Measurements from ENCODE around the gene NCKAP5L.

Gene NCKAP5L

DNA sequence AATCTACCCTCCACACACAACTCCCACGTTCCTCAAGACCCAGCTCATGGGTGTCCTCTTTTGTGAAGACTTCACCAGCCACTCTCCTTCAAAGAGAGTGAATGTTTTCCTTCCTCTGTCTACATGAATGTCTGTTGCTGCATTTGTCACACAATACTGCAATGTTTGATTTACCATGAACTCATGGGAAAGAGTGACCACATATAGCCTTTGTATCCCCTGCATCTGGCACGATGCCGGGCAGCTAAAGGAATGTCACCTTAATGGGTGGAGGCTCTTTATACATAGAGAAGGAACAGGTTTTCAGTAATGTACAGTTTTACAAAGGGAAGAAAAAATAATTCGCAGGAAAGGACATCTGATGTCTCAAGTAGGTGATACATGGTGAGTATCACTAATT, 26.8 kb upstream of the NCKAP5L start:
- ATAC-seq (replicated peaks; ENCODE audit: extremely low read depth, poor library complexity, severe bottlenecking) = no peak
- Mint-ChIP-seq H3K4me1 (no peaks in the 10 kb centered on the region), H3K36me3 (ENCODE audit: insufficient read depth) (no peaks in the 10 kb centered on the region), H3K4me3 (no peak overlapping the region), H3K27ac (ENCODE audit: low read depth) (no peak overlapping the region), H3K27me3 (peaks cover 26% of the 10 kb centered on the region), H3K9me3 (no peaks in the 10 kb centered on the region)
- DNase-seq (ENCODE audit: low spot score in 2 of 2) = no peak

DNA sequence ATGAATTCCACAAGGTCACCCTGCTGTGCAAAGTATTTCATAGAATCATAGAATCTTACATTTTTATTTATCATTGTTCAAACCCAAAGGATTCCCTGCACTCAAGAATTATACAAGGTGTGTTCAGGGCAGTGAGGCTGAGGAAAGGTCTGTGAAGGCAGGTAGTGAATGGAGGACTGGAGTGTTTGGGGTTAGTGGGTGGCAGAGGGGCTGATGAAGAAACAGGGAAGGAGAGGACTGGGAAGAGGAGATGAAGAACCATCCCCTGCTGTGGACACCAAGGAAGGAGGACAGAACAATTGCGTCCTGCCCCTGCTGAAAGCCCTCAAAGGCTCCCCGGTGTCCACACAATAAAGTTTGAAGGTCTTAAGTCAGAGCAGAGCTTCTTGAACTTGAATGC, 25.5 kb upstream of the NCKAP5L start:
- H3K36me3 Mint-ChIP-seq (ENCODE audit: insufficient read depth) = no peaks in the 10 kb centered on the region
- no peak for DNase-seq (ENCODE audit: low spot score in 2 of 2)
- no peaks in the 10 kb centered on the region for H3K9me3 Mint-ChIP-seq
- H3K27ac Mint-ChIP-seq (ENCODE audit: low read depth) = no peak overlapping the region
- H3K27me3 Mint-ChIP-seq = peaks cover 34% of the 10 kb centered on the region
- no peak for ATAC-seq (replicated peaks; ENCODE audit: extremely low read depth, poor library complexity, severe bottlenecking)
- no peaks in the 10 kb centered on the region for H3K4me1 Mint-ChIP-seq
- H3K4me3 Mint-ChIP-seq = no peak overlapping the region

DNA sequence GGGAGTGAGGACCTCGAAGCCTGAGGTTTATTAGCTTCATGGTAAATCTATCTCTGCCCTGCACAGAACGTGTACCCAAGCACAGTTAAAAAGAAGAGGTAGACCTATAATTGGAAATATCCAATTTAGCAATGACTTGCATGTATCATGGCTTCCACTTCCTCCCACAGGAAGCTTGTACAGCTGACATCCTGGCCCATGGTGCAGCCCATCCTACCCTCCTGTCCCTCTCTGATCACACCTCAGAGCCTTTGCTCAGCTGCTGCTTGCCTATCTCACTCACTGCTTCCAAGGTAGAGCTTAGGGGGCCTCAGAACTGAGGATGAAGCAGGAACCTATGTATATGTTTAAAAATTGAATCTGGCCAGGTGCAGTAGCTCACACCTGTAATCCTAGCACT, 18.9 kb upstream of the NCKAP5L start:
- no peaks in the 10 kb centered on the region for H3K9me3 Mint-ChIP-seq
- no peak overlapping the region for H3K27ac Mint-ChIP-seq (ENCODE audit: low read depth)
- ATAC-seq (replicated peaks; ENCODE audit: extremely low read depth, poor library complexity, severe bottlenecking) (no peak), DNase-seq (ENCODE audit: low spot score in 2 of 2) (no peak)
- peaks cover 31% of the 10 kb centered on the region for H3K27me3 Mint-ChIP-seq
- no peak overlapping the region for H3K4me3 Mint-ChIP-seq
- H3K4me1 Mint-ChIP-seq = peaks cover 21% of the 10 kb centered on the region
- H3K36me3 Mint-ChIP-seq (ENCODE audit: insufficient read depth) = peaks cover 2% of the 10 kb centered on the region

DNA sequence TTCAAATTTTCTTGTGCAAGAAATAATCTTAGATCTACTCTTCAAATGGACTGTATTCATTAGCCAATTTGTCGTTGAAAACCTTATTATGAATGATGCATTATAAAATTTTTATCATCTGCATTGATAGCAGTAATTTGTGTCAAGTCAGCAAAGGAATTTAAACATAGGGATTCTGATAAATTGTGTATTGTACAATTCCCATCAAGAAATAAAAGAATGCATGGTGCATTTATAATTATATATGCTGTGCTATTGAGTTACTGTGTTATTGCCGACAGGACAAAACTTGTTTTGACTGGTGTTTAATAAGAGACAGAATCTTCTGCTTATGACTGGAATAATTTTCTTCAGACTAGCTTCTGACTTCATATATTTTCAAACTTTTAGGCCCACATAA, 17.8 kb upstream of the NCKAP5L start:
- Mint-ChIP-seq H3K4me1 (peaks cover 32% of the 10 kb centered on the region), H3K27ac (ENCODE audit: low read depth) (no peak overlapping the region), H3K9me3 (no peaks in the 10 kb centered on the region), H3K4me3 (no peak overlapping the region), H3K27me3 (peaks cover 20% of the 10 kb centered on the region), H3K36me3 (ENCODE audit: insufficient read depth) (peaks cover 5% of the 10 kb centered on the region)
- ATAC-seq (replicated peaks; ENCODE audit: extremely low read depth, poor library complexity, severe bottlenecking) = no peak
- DNase-seq (ENCODE audit: low spot score in 2 of 2) = no peak

DNA sequence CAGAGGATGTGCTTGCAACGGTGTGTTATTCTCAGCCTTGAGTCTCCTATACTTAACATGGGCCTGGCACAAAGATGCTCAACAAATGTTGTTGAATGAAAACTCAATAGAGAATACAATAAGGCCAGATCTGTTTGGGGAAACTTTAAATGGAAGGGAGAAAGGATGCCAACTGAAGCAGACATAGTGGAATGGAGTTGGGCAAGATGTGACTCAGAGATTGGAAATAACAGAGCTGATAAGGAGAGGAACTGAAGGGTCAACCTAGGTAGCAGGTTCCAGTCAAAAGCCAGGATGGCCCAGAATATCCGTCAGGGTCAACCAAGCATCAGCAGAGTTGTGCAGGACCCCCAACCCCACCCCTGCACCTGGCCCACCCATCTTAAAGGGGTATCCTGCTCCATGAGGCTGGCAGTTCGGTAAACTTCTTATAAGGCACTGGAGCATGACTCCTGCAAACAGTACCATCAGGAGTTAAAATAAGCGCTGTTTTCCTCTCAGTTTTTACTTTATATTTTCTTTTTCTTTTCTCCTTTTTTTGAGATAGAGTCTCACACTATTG, 15.7 kb upstream of the NCKAP5L start:
- Mint-ChIP-seq H3K4me1 (peaks cover 40% of the 10 kb centered on the region), H3K9me3 (no peaks in the 10 kb centered on the region), H3K4me3 (peak overlapping the region; percentile 87), H3K27me3 (peaks cover 7% of the 10 kb centered on the region), H3K36me3 (ENCODE audit: insufficient read depth) (peaks cover 5% of the 10 kb centered on the region), H3K27ac (ENCODE audit: low read depth) (no peak overlapping the region)
- ATAC-seq (replicated peaks; ENCODE audit: extremely low read depth, poor library complexity, severe bottlenecking) = no peak
- no peak for DNase-seq (ENCODE audit: low spot score in 2 of 2)

DNA sequence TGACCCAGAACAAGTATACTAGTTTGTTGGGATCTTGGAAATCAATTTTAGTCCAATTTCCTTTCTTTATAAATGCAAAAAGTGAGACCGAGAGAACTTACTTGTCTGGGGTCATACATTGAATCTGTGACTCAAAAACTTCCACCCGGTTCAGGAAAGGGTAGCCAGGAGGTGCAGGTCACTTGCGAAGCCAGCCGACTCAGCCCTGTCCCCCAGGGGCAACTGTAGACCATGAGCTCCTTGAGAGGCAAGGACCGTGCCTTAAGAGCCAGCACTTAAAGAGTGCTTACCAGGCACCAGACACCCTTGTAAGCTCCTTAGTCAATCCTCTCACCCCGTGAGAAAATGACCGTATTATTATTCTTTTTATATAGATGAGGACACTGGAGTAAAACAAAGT, 15.2 kb upstream of the NCKAP5L start:
- Mint-ChIP-seq H3K27ac (ENCODE audit: low read depth) (peak overlapping the region; percentile 90), H3K4me3 (peak overlapping the region; percentile 87), H3K9me3 (no peaks in the 10 kb centered on the region), H3K27me3 (peaks cover 2% of the 10 kb centered on the region), H3K4me1 (peaks cover 40% of the 10 kb centered on the region), H3K36me3 (ENCODE audit: insufficient read depth) (peaks cover 5% of the 10 kb centered on the region)
- ATAC-seq (replicated peaks; ENCODE audit: extremely low read depth, poor library complexity, severe bottlenecking) (no peak), DNase-seq (ENCODE audit: low spot score in 2 of 2) (no peak)

DNA sequence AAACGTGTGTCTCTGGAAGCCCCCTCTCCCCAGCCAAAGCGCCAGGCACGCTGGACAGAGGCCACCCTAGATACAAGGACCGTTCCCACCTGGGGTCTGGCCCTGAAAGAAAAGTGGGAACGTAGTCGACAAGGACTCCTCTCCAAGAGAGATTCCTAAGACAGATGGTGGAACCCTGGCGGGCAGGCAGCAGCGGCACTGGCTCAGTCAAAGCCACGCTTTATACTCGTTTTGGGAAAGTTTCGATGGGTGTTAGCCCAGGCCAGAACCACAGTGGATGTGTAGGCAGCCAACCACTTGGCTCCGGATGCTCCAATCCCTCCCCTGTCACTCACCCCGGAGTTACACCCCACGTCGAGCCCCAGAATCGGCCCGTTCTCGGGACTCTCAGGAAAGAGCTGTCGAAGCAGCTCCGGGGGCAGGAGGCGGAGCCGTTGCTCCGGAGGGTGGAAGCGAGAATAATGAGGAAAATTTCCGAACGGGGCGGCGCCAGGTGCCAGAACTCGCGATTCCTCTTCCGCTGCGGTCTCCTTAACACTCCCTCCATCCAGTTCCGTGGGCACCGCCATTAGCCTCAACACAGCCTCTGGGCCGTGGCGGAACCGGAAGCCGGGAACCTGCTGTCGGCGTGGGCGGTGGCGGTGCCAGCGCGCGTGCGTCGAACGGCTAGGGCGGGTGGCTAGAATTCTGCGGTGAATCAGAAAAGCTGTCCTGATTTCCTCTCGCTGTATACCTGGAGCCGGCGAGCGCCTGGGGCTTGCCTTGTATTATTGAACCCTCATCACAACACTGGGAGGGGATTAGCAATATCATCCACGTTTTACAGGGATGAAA, 14.5 kb upstream of the NCKAP5L start, which contains the start of gene BCDIN3D:
Gene BCDIN3D, minus strand, starts transcription at position 588 of the 834 bp plus-strand sequence. Its CDS starts 19 bp downstream, at position 569.
- no peaks in the 10 kb centered on the region for H3K9me3 Mint-ChIP-seq

DNA sequence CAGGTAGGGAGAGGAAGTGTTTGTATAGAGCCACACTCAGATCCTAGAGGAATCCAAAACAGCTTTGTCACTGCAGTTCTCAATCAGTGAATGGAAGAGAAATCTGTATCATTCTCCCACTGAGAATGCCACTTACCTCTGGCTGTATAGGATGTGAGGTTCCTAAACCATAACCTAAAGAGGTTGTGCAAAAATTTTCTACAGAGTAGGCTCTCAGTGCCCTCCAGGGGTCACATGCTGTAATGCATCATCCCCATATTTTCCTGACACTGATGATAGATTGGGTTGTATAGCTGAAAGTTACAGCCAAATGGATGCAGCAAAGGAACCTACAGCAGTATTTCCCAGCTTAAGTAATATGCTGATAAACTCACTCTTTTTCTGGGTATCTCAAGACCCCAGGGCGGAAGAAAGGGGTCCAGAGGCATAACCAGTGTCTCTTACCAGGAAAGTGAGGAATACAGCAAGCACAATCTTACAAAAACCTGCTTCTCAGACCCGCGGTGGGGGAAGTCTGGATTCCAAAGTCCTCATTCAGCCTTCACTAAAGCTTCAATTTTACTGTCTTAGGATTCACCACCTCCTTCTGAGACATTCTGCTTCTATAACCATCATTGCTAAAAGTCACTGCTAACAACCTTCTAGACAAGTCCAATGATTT, 10.9 kb upstream of the NCKAP5L start:
- H3K27ac Mint-ChIP-seq (ENCODE audit: low read depth) = no peak overlapping the region
- H3K36me3 Mint-ChIP-seq (ENCODE audit: insufficient read depth) = peaks cover 7% of the 10 kb centered on the region
- no peaks in the 10 kb centered on the region for H3K9me3 Mint-ChIP-seq
- ATAC-seq (replicated peaks; ENCODE audit: extremely low read depth, poor library complexity, severe bottlenecking) = no peak
- H3K27me3 Mint-ChIP-seq = no peaks in the 10 kb centered on the region
- no peak overlapping the region for H3K4me3 Mint-ChIP-seq
- DNase-seq (ENCODE audit: low spot score in 2 of 2) = peak in 1 of 2 donors; percentile 31
- peaks cover 34% of the 10 kb centered on the region for H3K4me1 Mint-ChIP-seq

More for the DNA sequence above, 14.5 kb upstream of the NCKAP5L start, which contains the start of gene BCDIN3D:
- H3K27ac Mint-ChIP-seq (ENCODE audit: low read depth) = peak within 1 kb of the TSS; percentile 90
- H3K36me3 Mint-ChIP-seq (ENCODE audit: insufficient read depth) = peaks cover 7% of the 10 kb centered on the region
- DNase-seq (ENCODE audit: low spot score in 2 of 2) = peak; percentile 76 to 80
- peak; percentile 92 for ATAC-seq (replicated peaks; ENCODE audit: extremely low read depth, poor library complexity, severe bottlenecking)
- H3K4me1 Mint-ChIP-seq = peaks cover 40% of the 10 kb centered on the region
- no peaks in the 10 kb centered on the region for H3K27me3 Mint-ChIP-seq
- peak within 1 kb of the TSS; percentile 87 for H3K4me3 Mint-ChIP-seq

DNA sequence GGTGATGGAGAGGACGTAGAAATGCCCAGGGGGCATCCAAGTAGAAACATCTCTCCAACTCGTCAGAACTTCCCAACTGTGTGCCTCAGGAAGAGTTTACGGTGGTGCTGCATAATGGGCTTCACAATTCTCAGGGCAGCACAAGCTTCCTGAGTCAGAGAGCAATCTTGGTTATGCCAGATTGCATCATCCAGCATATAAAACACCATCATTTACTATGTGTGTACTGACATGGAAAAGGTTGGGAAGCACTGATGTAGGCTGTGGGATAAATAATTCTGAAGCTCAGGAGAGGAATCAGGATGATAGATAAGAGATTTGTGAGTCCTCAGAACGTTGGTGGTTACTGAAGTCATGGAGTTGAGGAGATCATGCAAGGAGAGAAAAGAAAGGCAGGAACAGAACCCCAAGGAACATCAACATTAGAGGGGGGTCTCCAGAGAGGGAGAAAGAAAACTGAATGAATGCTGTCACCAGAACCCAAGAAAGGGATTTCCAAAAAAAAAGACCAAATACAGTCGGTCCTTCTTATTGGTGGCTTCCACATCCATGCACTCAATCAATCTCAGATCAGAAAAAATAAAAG, 4.7 kb upstream of the NCKAP5L start:
- H3K9me3 Mint-ChIP-seq = no peaks in the 10 kb centered on the region
- H3K27ac Mint-ChIP-seq (ENCODE audit: low read depth) = no peak overlapping the region
- H3K36me3 Mint-ChIP-seq (ENCODE audit: insufficient read depth) = peaks cover 5% of the 10 kb centered on the region
- H3K4me3 Mint-ChIP-seq = no peak overlapping the region
- no peak for DNase-seq (ENCODE audit: low spot score in 2 of 2)
- H3K27me3 Mint-ChIP-seq = no peaks in the 10 kb centered on the region
- no peak for ATAC-seq (replicated peaks; ENCODE audit: extremely low read depth, poor library complexity, severe bottlenecking)
- H3K4me1 Mint-ChIP-seq = peaks cover 13% of the 10 kb centered on the region

DNA sequence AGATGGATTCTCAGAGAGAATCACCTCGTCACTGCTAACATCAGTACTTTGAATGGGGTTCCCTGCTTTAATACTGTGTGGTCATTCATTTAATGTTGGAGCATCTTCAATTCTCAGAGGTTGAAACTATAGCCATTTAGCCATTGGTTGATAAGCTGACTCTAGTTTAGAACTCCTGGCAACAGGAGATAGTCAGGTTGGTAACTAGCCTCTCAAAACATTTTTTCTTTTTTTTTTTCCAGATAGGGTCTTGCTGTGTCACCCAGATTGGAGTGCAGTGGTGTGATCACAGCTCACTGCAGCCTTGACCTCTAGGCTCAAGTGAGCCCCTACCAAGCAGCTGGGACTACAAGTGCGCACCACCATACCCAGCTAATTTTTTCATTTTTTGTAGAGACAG, 3.5 kb upstream of the NCKAP5L start:
- DNase-seq (ENCODE audit: low spot score in 2 of 2) = no peak
- no peak for ATAC-seq (replicated peaks; ENCODE audit: extremely low read depth, poor library complexity, severe bottlenecking)
- Mint-ChIP-seq H3K9me3 (no peaks in the 10 kb centered on the region), H3K27me3 (no peaks in the 10 kb centered on the region), H3K36me3 (ENCODE audit: insufficient read depth) (peaks cover 6% of the 10 kb centered on the region), H3K4me1 (peaks cover 24% of the 10 kb centered on the region), H3K27ac (ENCODE audit: low read depth) (no peak overlapping the region), H3K4me3 (no peak overlapping the region)

DNA sequence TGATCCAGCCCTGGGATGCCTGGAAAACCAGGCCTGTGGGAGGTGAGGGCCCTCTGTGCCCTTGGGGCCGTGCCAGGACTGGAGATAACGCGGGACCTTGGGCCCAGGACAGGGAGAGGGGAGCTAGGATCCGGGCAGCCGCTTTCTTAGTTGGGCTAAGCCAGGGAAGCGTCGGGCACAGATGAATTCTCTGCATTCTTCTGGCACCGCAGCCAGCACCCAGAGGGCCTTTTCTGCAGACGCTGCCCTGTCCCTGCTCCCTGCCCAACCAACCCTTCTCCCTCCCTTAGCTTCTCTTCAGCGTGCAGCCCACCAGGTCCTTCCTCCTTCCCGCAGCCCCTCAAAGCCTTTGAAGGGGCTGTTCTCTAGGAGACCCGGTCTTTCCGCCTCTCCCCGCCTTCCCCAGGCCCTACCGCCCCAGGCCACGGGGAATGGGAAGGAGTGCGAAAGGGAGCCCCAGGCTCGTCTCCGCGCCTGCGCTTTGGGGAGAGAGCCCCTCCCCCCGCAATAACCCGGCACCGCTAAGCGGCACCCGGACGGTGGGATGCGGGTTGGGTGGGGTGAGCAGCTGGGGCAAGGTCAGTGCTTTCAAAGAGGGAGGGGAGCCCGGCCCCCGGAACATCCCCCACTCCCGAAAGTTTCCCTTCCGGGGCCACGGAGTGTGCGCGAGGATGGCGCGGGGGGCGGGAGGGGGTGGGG, 663 bp downstream of the NCKAP5L start:
- H3K36me3 Mint-ChIP-seq (ENCODE audit: insufficient read depth) = peaks cover 9% of the 10 kb centered on the region
- H3K27ac Mint-ChIP-seq (ENCODE audit: low read depth) = no peak overlapping the region
- no peaks in the 10 kb centered on the region for H3K27me3 Mint-ChIP-seq
- peaks cover 38% of the 10 kb centered on the region for H3K4me1 Mint-ChIP-seq
- ATAC-seq (replicated peaks; ENCODE audit: extremely low read depth, poor library complexity, severe bottlenecking) (no peak), DNase-seq (ENCODE audit: low spot score in 2 of 2) (no peak)
- H3K4me3 Mint-ChIP-seq = peak overlapping the region; percentile 85
- H3K9me3 Mint-ChIP-seq = no peaks in the 10 kb centered on the region

DNA sequence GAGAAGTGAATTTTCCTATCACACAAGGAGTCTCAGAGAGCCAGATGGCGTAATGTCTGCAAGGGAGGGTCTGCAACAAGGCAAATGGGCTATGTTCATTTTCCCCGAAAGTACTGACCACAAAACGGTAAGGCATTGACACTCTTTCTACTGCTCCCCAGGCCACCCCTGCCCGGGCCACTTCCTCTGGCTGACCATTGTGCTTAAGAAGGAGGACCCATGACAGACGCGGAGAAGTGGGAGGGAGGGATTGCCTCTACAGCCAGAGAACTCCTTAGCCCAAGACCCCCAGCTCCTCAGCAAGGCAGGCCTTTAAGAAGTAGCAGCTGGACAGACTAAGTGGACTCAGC, 1.2 kb downstream of the NCKAP5L start:
- H3K4me3 Mint-ChIP-seq = peak overlapping the region; percentile 85
- H3K27me3 Mint-ChIP-seq = no peaks in the 10 kb centered on the region
- no peaks in the 10 kb centered on the region for H3K9me3 Mint-ChIP-seq
- no peak overlapping the region for H3K27ac Mint-ChIP-seq (ENCODE audit: low read depth)
- ATAC-seq (replicated peaks; ENCODE audit: extremely low read depth, poor library complexity, severe bottlenecking) (no peak), DNase-seq (ENCODE audit: low spot score in 2 of 2) (no peak)
- peaks cover 9% of the 10 kb centered on the region for H3K36me3 Mint-ChIP-seq (ENCODE audit: insufficient read depth)
- peaks cover 42% of the 10 kb centered on the region for H3K4me1 Mint-ChIP-seq

All from central memory CD8-positive, alpha-beta T cell (primary cell).